IPS-18c (cell line): ENCODE results near the gene ABLIM2.

Experiments
- H3K4me3 ChIP-seq: 2 replicates; pipeline ENCODE4 v1.7.0; 2013; ENCODE audit warnings: low read depth, mild to moderate bottlenecking, low read length, moderate library complexity; ENCODE audit not compliant: insufficient read depth
- H3K9me3 ChIP-seq: one replicate; pipeline ENCODE4 v1.6.1; 2013; ENCODE audit warnings: mild to moderate bottlenecking, low read length, moderate library complexity; ENCODE audit not compliant: control insufficient read depth, insufficient read depth

The ABLIM2 gene

GRCh38 chr4:8181119-8181518 is 22.5 kb upstream of the ABLIM2 start:
- Histone ChIP-seq H3K4me3 (no peak overlapping the region), H3K9me3 (no peaks in the 10 kb centered on the region)

- Histone ChIP-seq H3K4me3 (no peak overlapping the region), H3K9me3 (no peaks in the 10 kb centered on the region)
These were observed 21.9 kb upstream of the ABLIM2 start for GRCh38 chr4:8180310-8181093.

- Histone ChIP-seq H3K4me3 (no peak overlapping the region), H3K9me3 (no peaks in the 10 kb centered on the region)
These were observed 21.2 kb upstream of the ABLIM2 start for GRCh38 chr4:8179771-8180170.

GRCh38 chr4:8179074-8179473 is 20.5 kb upstream of the ABLIM2 start:
- no peak overlapping the region for H3K4me3 ChIP-seq
- H3K9me3 ChIP-seq: no peaks in the 10 kb centered on the region

GRCh38 chr4:8177956-8178355 is 19.3 kb upstream of the ABLIM2 start:
- Histone ChIP-seq H3K4me3 (no peak overlapping the region), H3K9me3 (peaks cover 3% of the 10 kb centered on the region)

- H3K9me3 ChIP-seq: peaks cover 5% of the 10 kb centered on the region
- no peak overlapping the region for H3K4me3 ChIP-seq
These were observed 18.9 kb upstream of the ABLIM2 start for GRCh38 chr4:8177552-8177951.

- no peak overlapping the region for H3K4me3 ChIP-seq
- H3K9me3 ChIP-seq: peaks cover 5% of the 10 kb centered on the region
These were observed 18.2 kb upstream of the ABLIM2 start for GRCh38 chr4:8176547-8177399.

- H3K4me3 ChIP-seq: no peak overlapping the region
- H3K9me3 ChIP-seq: peaks cover 5% of the 10 kb centered on the region
These were observed 17.1 kb upstream of the ABLIM2 start for GRCh38 chr4:8175686-8176085.

GRCh38 chr4:8174970-8175369 is 16.4 kb upstream of the ABLIM2 start:
- Histone ChIP-seq H3K4me3 (no peak overlapping the region), H3K9me3 (peaks cover 5% of the 10 kb centered on the region)

- H3K9me3 ChIP-seq: peaks cover 5% of the 10 kb centered on the region
- H3K4me3 ChIP-seq: no peak overlapping the region
These were observed 15.1 kb upstream of the ABLIM2 start for GRCh38 chr4:8173492-8174242.

- peaks cover 5% of the 10 kb centered on the region for H3K9me3 ChIP-seq
- H3K4me3 ChIP-seq: no peak overlapping the region
These were observed 13.6 kb upstream of the ABLIM2 start for GRCh38 chr4:8171984-8172924.

GRCh38 chr4:8171266-8171665 is 12.7 kb upstream of the ABLIM2 start:
- no peak overlapping the region for H3K4me3 ChIP-seq
- peaks cover 5% of the 10 kb centered on the region for H3K9me3 ChIP-seq

- peaks cover 5% of the 10 kb centered on the region for H3K9me3 ChIP-seq
- H3K4me3 ChIP-seq: no peak overlapping the region
These were observed 11.7 kb upstream of the ABLIM2 start for GRCh38 chr4:8170341-8170740.

- Histone ChIP-seq H3K9me3 (peaks cover 5% of the 10 kb centered on the region), H3K4me3 (no peak overlapping the region)
These were observed 11.2 kb upstream of the ABLIM2 start for GRCh38 chr4:8169763-8170162.

GRCh38 chr4:8168832-8169598 is 10.4 kb upstream of the ABLIM2 start:
- no peak overlapping the region for H3K4me3 ChIP-seq

GRCh38 chr4:8168232-8168631 is 9.6 kb upstream of the ABLIM2 start:
- no peak overlapping the region for H3K4me3 ChIP-seq

More at GRCh38 chr4:8168832-8169598, 10.4 kb upstream of the ABLIM2 start:
- H3K9me3 ChIP-seq: peaks cover 5% of the 10 kb centered on the region

More at GRCh38 chr4:8168232-8168631, 9.6 kb upstream of the ABLIM2 start:
- peaks cover 2% of the 10 kb centered on the region for H3K9me3 ChIP-seq
